IPS-18c (cell line): ENCODE data around the gene CLIP2.
"Not testable (repeated sequence)": the region's sequence is repeated elsewhere in the genome, so short reads cannot be mapped to it uniquely, and the experiment has no call there.

Experiments used
- H3K4me3 ChIP-seq: 2 replicates; pipeline ENCODE4 v1.7.0; 2013; ENCODE audit warnings: low read depth, mild to moderate bottlenecking, low read length, moderate library complexity; ENCODE audit not compliant: insufficient read depth
- H3K9me3 ChIP-seq: one replicate; pipeline ENCODE4 v1.6.1; 2013; ENCODE audit warnings: mild to moderate bottlenecking, low read length, moderate library complexity; ENCODE audit not compliant: control insufficient read depth, insufficient read depth

Gene CLIP2

GRCh38 chr7:74401137-74401859 lies 112.1 kb downstream of the CLIP2 start:
- Histone ChIP-seq H3K9me3 (peaks cover 2% of the 10 kb centered on the region), H3K4me3 (no peak overlapping the region)

GRCh38 chr7:74402668-74403067 lies 113.5 kb downstream of the CLIP2 start:
- not testable (repeated sequence) for H3K9me3 ChIP-seq, H3K4me3 ChIP-seq

GRCh38 chr7:74403521-74404387 lies 114.5 kb downstream of the CLIP2 start:
- H3K9me3 ChIP-seq, result peaks cover 2% of the 10 kb centered on the region
- H3K4me3 ChIP-seq, result no peak overlapping the region

GRCh38 chr7:74404388-74404700 lies 115.1 kb downstream of the CLIP2 start:
- H3K9me3 ChIP-seq, result peaks cover 2% of the 10 kb centered on the region
- no peak overlapping the region for H3K4me3 ChIP-seq

GRCh38 chr7:74404741-74405140 lies 115.5 kb downstream of the CLIP2 start:
- no peak overlapping the region for H3K4me3 ChIP-seq
- peaks cover 2% of the 10 kb centered on the region for H3K9me3 ChIP-seq

GRCh38 chr7:74405191-74405898 lies 116.1 kb downstream of the CLIP2 start:
- H3K9me3 ChIP-seq, result peaks cover 2% of the 10 kb centered on the region
- H3K4me3 ChIP-seq, result no peak overlapping the region

- H3K9me3 ChIP-seq, result peaks cover 2% of the 10 kb centered on the region
- H3K4me3 ChIP-seq, result no peak overlapping the region
Observed at GRCh38 chr7:74405899-74406512, 116.8 kb downstream of the CLIP2 start.

GRCh38 chr7:74407958-74408357 lies 118.8 kb downstream of the CLIP2 start:
- Histone ChIP-seq H3K4me3 (no peak overlapping the region), H3K9me3 (peaks cover 2% of the 10 kb centered on the region)

GRCh38 chr7:74409571-74409970 lies 120.4 kb downstream of the CLIP2 start:
- Histone ChIP-seq H3K9me3 (peaks cover 2% of the 10 kb centered on the region), H3K4me3 (no peak overlapping the region)

- Histone ChIP-seq H3K9me3 (peaks cover 2% of the 10 kb centered on the region), H3K4me3 (no peak overlapping the region)
Observed at GRCh38 chr7:74410772-74411171, 121.6 kb downstream of the CLIP2 start.

- not testable (repeated sequence) for H3K9me3 ChIP-seq
Observed at GRCh38 chr7:74411571-74411970, 122.4 kb downstream of the CLIP2 start.

GRCh38 chr7:74412056-74412455 lies 122.8 kb downstream of the CLIP2 start:
- Histone ChIP-seq H3K4me3 (no peak overlapping the region), H3K9me3 (no peaks in the 10 kb centered on the region)

More at GRCh38 chr7:74411571-74411970, 122.4 kb downstream of the CLIP2 start:
- H3K4me3 ChIP-seq, result not testable (repeated sequence)

GRCh38 chr7:74412603-74413002 lies 123.4 kb downstream of the CLIP2 start:
- Histone ChIP-seq H3K9me3 (no peaks in the 10 kb centered on the region), H3K4me3 (no peak overlapping the region)

GRCh38 chr7:74414595-74415333 lies 125.6 kb downstream of the CLIP2 start:
- not testable (repeated sequence) for H3K4me3 ChIP-seq, H3K9me3 ChIP-seq

GRCh38 chr7:74417419-74417971 lies 128.3 kb downstream of the CLIP2 start:
- no peaks in the 10 kb centered on the region for H3K9me3 ChIP-seq
- H3K4me3 ChIP-seq, result no peak overlapping the region

- H3K4me3 ChIP-seq, result no peak overlapping the region
- H3K9me3 ChIP-seq, result no peaks in the 10 kb centered on the region
Observed at GRCh38 chr7:74418076-74418475, 128.9 kb downstream of the CLIP2 start.

- no peak overlapping the region for H3K4me3 ChIP-seq
- H3K9me3 ChIP-seq, result no peaks in the 10 kb centered on the region
Observed at GRCh38 chr7:74418538-74418937, 129.3 kb downstream of the CLIP2 start.
